Uterus (tissue), 4 donors: ENCODE data around the gene ATF4. TPM values are rescaled to one million over a fixed set of nuclear protein-coding genes. Genes with fewer than 3 reads are reported as not detected.

Source experiments
- DNase-seq, 2 donors: peaks; one replicate each; pipeline ENCODE4 v3.0.0-alpha.2; 2019 to 2020
- H3K27ac ChIP-seq, 2 donors: fragments of 200-600 bp; sonication (generic); 1 replicate in 1 of 2; 2 replicates in 1 of 2; pipeline ENCODE4 v1.5.1; 2016 to 2018
- H3K27me3 ChIP-seq, 2 donors: fragments of 200-600 bp; sonication (generic); one replicate each; pipeline ENCODE4 v1.5.1; 2018 to 2019; ENCODE audit warnings: control low read depth in 1 of 2
- H3K36me3 ChIP-seq, 2 donors: fragments of 200-600 bp; sonication (generic); one replicate each; pipeline ENCODE4 v1.5.1; 2019; ENCODE audit warnings: control low read depth in 1 of 2
- H3K4me1 ChIP-seq, 2 donors: fragments of 200-600 bp; sonication (generic); one replicate each; pipeline ENCODE4 v1.5.1; 2018 to 2019; ENCODE audit warnings: control low read depth in 1 of 2
- H3K4me3 ChIP-seq, 2 donors: fragments of 200-600 bp; sonication (generic); 1 replicate in 1 of 2; 2 replicates in 1 of 2; pipeline ENCODE4 v1.5.1; 2018 to 2019; ENCODE audit warnings: mild to moderate bottlenecking in 1 of 2
- H3K9me3 ChIP-seq, 2 donors: fragments of 200-600 bp; sonication (generic); one replicate each; pipeline ENCODE4 v1.5.1; 2019; ENCODE audit warnings: control low read depth in 1 of 2
- POLR2A ChIP-seq, 2 donors: fragments of 450-650 bp; IDR thresholded peaks; one replicate each; pipeline ENCODE4 v1.6.1; 2016; ENCODE audit warnings: antibody characterized with exemption in 2 of 2, mild to moderate bottlenecking in 1 of 2, moderate library complexity in 1 of 2
- intact Hi-C: fragments of 100-400 bp; cut with DNase I; formaldehyde crosslinking; loops from one replicate; pipeline ENCODE4 v1.15.1; 2023; ENCODE audit warnings: low total_unique reads
- total RNA-seq, 4 donors: library from RNA; depleted of rRNA in 3 of 4; stranded (reverse); fragments of >200 nt in 3 of 4; gene quantifications; one replicate each; pipeline versions ENCODE4 v1.1.0 to v1.2.4, GENCODE V29; 2014 to 2023
- TF ChIP-seq, protein P1 (sequence below), 4 experiments: fragments of 200-600 bp in 2 of 4; fragments of 450-650 bp in 2 of 4; sonication (generic) in 2 of 4; IDR thresholded peaks; one replicate each; pipeline ENCODE4 v1.5.1; 2016 to 2019; ENCODE audit warnings: antibody characterized with exemption in 4 of 4, mild to moderate bottlenecking in 2 of 4, moderate library complexity in 1 of 4
- donor health status: DM: yes; HTN: yes; CAD: no.

Gene ATF4
- total RNA-seq, 4 donors from 2014 or later: 105 to 351 (median 293) TPM

GRCh38 chr22:39522567-39523300, 2.4 kb downstream of the ATF4 start:
- TF ChIP-seq, protein P1, sequence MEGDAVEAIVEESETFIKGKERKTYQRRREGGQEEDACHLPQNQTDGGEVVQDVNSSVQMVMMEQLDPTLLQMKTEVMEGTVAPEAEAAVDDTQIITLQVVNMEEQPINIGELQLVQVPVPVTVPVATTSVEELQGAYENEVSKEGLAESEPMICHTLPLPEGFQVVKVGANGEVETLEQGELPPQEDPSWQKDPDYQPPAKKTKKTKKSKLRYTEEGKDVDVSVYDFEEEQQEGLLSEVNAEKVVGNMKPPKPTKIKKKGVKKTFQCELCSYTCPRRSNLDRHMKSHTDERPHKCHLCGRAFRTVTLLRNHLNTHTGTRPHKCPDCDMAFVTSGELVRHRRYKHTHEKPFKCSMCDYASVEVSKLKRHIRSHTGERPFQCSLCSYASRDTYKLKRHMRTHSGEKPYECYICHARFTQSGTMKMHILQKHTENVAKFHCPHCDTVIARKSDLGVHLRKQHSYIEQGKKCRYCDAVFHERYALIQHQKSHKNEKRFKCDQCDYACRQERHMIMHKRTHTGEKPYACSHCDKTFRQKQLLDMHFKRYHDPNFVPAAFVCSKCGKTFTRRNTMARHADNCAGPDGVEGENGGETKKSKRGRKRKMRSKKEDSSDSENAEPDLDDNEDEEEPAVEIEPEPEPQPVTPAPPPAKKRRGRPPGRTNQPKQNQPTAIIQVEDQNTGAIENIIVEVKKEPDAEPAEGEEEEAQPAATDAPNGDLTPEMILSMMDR (IDR thresholded peaks at IDR 0.05): no peak
- no peak for TF ChIP-seq POLR2A (IDR thresholded peaks at IDR 0.05)
- Histone ChIP-seq H3K9me3 (no peaks in the 10 kb centered on the region), H3K4me1 (peaks cover 9 to 33% of the 10 kb centered on the region in 2 donors), H3K27me3 (no peaks in the 10 kb centered on the region), H3K27ac (peak overlapping the region; percentile 98 to 99), H3K4me3 (peak overlapping the region; percentile 94 to 100), H3K36me3 (no peaks in the 10 kb centered on the region)
- peak in 1 of 2 donors; percentile 62 for DNase-seq
- intact Hi-C loops: no loop called here

- Histone ChIP-seq H3K36me3 (no peaks in the 10 kb centered on the region), H3K27me3 (no peaks in the 10 kb centered on the region), H3K4me1 (peaks cover 12 to 34% of the 10 kb centered on the region in 2 donors), H3K4me3 (peak overlapping the region in 1 of 2 donors; percentile 94), H3K27ac (peak overlapping the region; percentile 98 to 99), H3K9me3 (no peaks in the 10 kb centered on the region)
- intact Hi-C loops: no loop called here
- DNase-seq: no peak
- no peak for TF ChIP-seq POLR2A (IDR thresholded peaks at IDR 0.05)
- TF ChIP-seq, protein P1 (IDR thresholded peaks at IDR 0.05): no peak
Measured at GRCh38 chr22:39524089-39524752, 3.9 kb downstream of the ATF4 start.

- H3K4me3 ChIP-seq: no peak overlapping the region
- H3K27me3 ChIP-seq: no peaks in the 10 kb centered on the region
- TF ChIP-seq, protein P1 (IDR thresholded peaks at IDR 0.05): no peak
- no peak for TF ChIP-seq POLR2A (IDR thresholded peaks at IDR 0.05)
- H3K27ac ChIP-seq: peak overlapping the region; percentile 98 to 99
- H3K4me1 ChIP-seq: peaks cover 12 to 38% of the 10 kb centered on the region in 2 donors
- no peaks in the 10 kb centered on the region for H3K36me3 ChIP-seq
- intact Hi-C loops: no loop called here
- no peaks in the 10 kb centered on the region for H3K9me3 ChIP-seq
- DNase-seq: no peak
Measured at GRCh38 chr22:39524753-39525657, 4.6 kb downstream of the ATF4 start.

GRCh38 chr22:39525658-39525975, 5.3 kb downstream of the ATF4 start:
- Histone ChIP-seq H3K9me3 (no peaks in the 10 kb centered on the region), H3K36me3 (no peaks in the 10 kb centered on the region), H3K4me1 (peaks cover 12 to 38% of the 10 kb centered on the region in 2 donors), H3K27ac (peak overlapping the region in 1 of 2 donors; percentile 5), H3K4me3 (no peak overlapping the region), H3K27me3 (no peaks in the 10 kb centered on the region)
- intact Hi-C loops: no loop called here
- DNase-seq: no peak
- TF ChIP-seq, protein P1 (IDR thresholded peaks at IDR 0.05): no peak
- TF ChIP-seq POLR2A (IDR thresholded peaks at IDR 0.05): no peak
